Esophagus muscularis mucosa (tissue), 3 donors: ENCODE results near the gene RAB22A.

Source experiments
- EP300 ChIP-seq: sonication (generic); formaldehyde crosslinking; IDR thresholded peaks from one replicate; pipeline ENCODE4 v1.6.1; 2017; ENCODE audit warnings: antibody characterized with exemption
- TF ChIP-seq, protein P1 (sequence below), 3 experiments: fragments of 200-600 bp in 2 of 3; fragments of 450-650 bp in 1 of 3; sonication (generic) in 2 of 3; IDR thresholded peaks; one replicate each; pipeline ENCODE4 v1.5.1; 2017 to 2019; ENCODE audit warnings: antibody characterized with exemption in 3 of 3, mild to moderate bottlenecking in 2 of 3, moderate library complexity in 1 of 3

DNA sequence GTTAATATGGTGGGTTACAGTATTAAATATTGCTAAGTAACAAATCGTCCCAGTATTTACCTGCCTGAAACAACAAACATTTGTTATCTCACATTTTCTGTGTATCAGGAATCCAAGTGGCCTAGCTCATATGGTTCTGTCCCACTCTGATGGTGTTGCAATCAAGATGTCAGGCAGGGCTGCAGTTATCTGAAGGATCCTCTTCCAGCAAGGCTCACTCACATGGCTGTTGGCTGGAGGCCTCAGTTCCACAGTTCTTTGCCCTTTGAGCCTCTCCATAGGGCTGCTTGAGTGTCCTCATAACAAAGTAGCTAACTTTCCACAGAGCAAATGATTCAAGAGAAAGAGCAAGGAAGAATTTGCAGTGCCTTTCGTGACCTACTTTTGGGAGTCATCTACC, 17.7 kb downstream of the RAB22A start:
- TF ChIP-seq, protein P1, sequence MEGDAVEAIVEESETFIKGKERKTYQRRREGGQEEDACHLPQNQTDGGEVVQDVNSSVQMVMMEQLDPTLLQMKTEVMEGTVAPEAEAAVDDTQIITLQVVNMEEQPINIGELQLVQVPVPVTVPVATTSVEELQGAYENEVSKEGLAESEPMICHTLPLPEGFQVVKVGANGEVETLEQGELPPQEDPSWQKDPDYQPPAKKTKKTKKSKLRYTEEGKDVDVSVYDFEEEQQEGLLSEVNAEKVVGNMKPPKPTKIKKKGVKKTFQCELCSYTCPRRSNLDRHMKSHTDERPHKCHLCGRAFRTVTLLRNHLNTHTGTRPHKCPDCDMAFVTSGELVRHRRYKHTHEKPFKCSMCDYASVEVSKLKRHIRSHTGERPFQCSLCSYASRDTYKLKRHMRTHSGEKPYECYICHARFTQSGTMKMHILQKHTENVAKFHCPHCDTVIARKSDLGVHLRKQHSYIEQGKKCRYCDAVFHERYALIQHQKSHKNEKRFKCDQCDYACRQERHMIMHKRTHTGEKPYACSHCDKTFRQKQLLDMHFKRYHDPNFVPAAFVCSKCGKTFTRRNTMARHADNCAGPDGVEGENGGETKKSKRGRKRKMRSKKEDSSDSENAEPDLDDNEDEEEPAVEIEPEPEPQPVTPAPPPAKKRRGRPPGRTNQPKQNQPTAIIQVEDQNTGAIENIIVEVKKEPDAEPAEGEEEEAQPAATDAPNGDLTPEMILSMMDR (IDR thresholded peaks at IDR 0.05) = no peak
- no peak for TF ChIP-seq EP300
